ENCODE data around the gene BCAS3. TPM values are rescaled to one million over a fixed set of nuclear protein-coding genes. Genes with fewer than 3 reads are reported as not detected.

The BCAS3 gene
- total RNA-seq, 2 experiments from 2014 or later, result 5.1 to 6.9 TPM

- Mint-ChIP-seq H3K27ac (no peak overlapping the region), H3K9me3 (no peaks in the 10 kb centered on the region), H3K4me3 (no peak overlapping the region), H3K36me3 (ENCODE audit: low read depth) (no peaks in the 10 kb centered on the region), H3K4me1 (ENCODE audit: low read depth) (peaks cover 17% of the 10 kb centered on the region), H3K27me3 (no peaks in the 10 kb centered on the region)
- DNase-seq (no peak), ATAC-seq (no peak)
- intact Hi-C loops (cut with micrococcal nuclease), result no loop called here
- CTCF ChIA-PET, result interaction anchor here (0.6 to 0.9 kb wide), 2 partner anchors 16 to 131 kb away, joined by 3 to 4 read pairs; no protein-coding TSS in a partner anchor
- TF ChIP-seq, protein P1, sequence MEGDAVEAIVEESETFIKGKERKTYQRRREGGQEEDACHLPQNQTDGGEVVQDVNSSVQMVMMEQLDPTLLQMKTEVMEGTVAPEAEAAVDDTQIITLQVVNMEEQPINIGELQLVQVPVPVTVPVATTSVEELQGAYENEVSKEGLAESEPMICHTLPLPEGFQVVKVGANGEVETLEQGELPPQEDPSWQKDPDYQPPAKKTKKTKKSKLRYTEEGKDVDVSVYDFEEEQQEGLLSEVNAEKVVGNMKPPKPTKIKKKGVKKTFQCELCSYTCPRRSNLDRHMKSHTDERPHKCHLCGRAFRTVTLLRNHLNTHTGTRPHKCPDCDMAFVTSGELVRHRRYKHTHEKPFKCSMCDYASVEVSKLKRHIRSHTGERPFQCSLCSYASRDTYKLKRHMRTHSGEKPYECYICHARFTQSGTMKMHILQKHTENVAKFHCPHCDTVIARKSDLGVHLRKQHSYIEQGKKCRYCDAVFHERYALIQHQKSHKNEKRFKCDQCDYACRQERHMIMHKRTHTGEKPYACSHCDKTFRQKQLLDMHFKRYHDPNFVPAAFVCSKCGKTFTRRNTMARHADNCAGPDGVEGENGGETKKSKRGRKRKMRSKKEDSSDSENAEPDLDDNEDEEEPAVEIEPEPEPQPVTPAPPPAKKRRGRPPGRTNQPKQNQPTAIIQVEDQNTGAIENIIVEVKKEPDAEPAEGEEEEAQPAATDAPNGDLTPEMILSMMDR (IDR thresholded peaks at IDR 0.05), result no peak
- POLR2A ChIA-PET, result no interaction called here
Measured at GRCh38 chr17:61235827-61236197, 558.2 kb downstream of the BCAS3 start.

DNA sequence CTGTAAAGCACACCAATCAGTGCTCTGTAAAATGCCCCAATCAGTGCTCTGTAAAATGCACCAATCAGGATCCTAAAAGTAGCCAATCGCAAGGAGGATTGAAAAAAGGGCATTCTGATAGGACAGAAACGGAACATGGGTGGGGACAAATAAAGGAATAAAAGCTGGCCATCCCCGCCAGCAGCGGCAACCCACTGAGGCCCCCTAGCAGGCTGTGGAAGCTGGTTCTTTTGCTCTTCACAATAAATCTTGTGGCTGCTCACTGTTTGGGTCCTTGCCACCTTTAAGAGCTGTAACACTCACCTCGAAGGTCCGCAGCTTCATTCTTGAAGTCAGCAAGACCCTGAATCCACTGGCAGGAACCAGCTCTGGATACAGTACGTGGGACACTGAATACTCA is 559.6 kb downstream of the BCAS3 start:
- Mint-ChIP-seq H3K27ac (no peak overlapping the region), H3K4me1 (ENCODE audit: low read depth) (peaks cover 19% of the 10 kb centered on the region), H3K9me3 (no peaks in the 10 kb centered on the region), H3K36me3 (ENCODE audit: low read depth) (no peaks in the 10 kb centered on the region), H3K4me3 (no peak overlapping the region), H3K27me3 (no peaks in the 10 kb centered on the region)
- ATAC-seq (no peak), DNase-seq (no peak)
- CTCF ChIA-PET, result interaction anchor here (0.8 to 1.4 kb wide), 3 partner anchors 11 to 266 kb away, joined by 3 to 4 read pairs (median 4); no protein-coding TSS in a partner anchor
- POLR2A ChIA-PET, result no interaction called here
- intact Hi-C loops (cut with micrococcal nuclease), result no loop called here
- TF ChIP-seq, protein P1 (IDR thresholded peaks at IDR 0.05), result no peak

GRCh38 chr17:61238455-61238933 is 560.8 kb downstream of the BCAS3 start:
- TF ChIP-seq, protein P1 (IDR thresholded peaks at IDR 0.05), result no peak
- no peaks in the 10 kb centered on the region for H3K9me3 Mint-ChIP-seq
- intact Hi-C loops (cut with micrococcal nuclease), result no loop called here
- no peak overlapping the region for H3K27ac Mint-ChIP-seq
- H3K4me1 Mint-ChIP-seq (ENCODE audit: low read depth), result peaks cover 19% of the 10 kb centered on the region
- ChIA-PET POLR2A (no interaction called here), CTCF (no interaction called here)
- ATAC-seq, result no peak
- no peak for DNase-seq
- no peaks in the 10 kb centered on the region for H3K27me3 Mint-ChIP-seq
- no peaks in the 10 kb centered on the region for H3K36me3 Mint-ChIP-seq (ENCODE audit: low read depth)
- no peak overlapping the region for H3K4me3 Mint-ChIP-seq

DNA sequence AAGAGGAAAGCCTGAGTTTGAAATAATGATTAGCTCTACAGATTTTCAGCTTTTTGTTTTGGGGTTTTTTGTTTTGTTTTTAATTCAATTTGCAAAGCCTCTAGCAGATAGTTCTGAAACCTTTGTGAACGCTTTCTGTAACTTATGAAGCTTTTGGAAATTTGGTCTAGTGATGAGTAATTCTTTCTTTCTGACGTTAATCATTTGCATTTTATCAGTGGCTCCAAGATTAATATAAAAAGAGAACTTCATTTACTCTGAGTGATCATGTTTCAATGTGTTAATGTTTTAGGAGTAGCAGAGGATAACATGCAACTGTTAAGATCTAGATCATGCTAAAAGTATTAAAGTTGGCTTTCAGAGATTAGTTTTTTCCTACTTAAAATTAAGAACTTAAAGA is 561.7 kb downstream of the BCAS3 start:
- Mint-ChIP-seq H3K36me3 (ENCODE audit: low read depth) (no peaks in the 10 kb centered on the region), H3K27me3 (no peaks in the 10 kb centered on the region), H3K4me3 (no peak overlapping the region), H3K9me3 (no peaks in the 10 kb centered on the region), H3K4me1 (ENCODE audit: low read depth) (peaks cover 19% of the 10 kb centered on the region), H3K27ac (peak overlapping the region; percentile 8)
- TF ChIP-seq, protein P1 (IDR thresholded peaks at IDR 0.05), result no peak
- ChIA-PET POLR2A (no interaction called here), CTCF (interaction anchor here (0.7 to 1.6 kb wide), 2 partner anchors 16 to 25 kb away, joined by 3 read pairs; no protein-coding TSS in a partner anchor)
- ATAC-seq (peak; percentile 61), DNase-seq (no peak)
- intact Hi-C loops (cut with micrococcal nuclease), result no loop called here

GRCh38 chr17:61239953-61240352 is 562.3 kb downstream of the BCAS3 start:
- no peak overlapping the region for H3K4me3 Mint-ChIP-seq
- ATAC-seq, result no peak
- H3K27ac Mint-ChIP-seq, result peak overlapping the region; percentile 42
- TF ChIP-seq, protein P1 (IDR thresholded peaks at IDR 0.05), result no peak
- ChIA-PET POLR2A (no interaction called here), CTCF (interaction anchor here (1.6 kb wide), 1 partner anchor 15 kb away, joined by 3 read pairs; no protein-coding TSS in a partner anchor)
- H3K27me3 Mint-ChIP-seq, result no peaks in the 10 kb centered on the region
- H3K36me3 Mint-ChIP-seq (ENCODE audit: low read depth), result no peaks in the 10 kb centered on the region
- peaks cover 19% of the 10 kb centered on the region for H3K4me1 Mint-ChIP-seq (ENCODE audit: low read depth)
- DNase-seq, result no peak
- H3K9me3 Mint-ChIP-seq, result no peaks in the 10 kb centered on the region
- intact Hi-C loops (cut with micrococcal nuclease), result no loop called here

Measured in activated CD8-positive, alpha-beta T cell treated with anti-CD3 and anti-CD28 coated beads for 36 hours (primary cell).